Spleen (tissue), 11 donors: ENCODE results near the gene DNAJC4. TPM values are rescaled to one million over a fixed set of nuclear protein-coding genes. Genes with fewer than 3 reads are reported as not detected.

Experiments used
- DNase-seq: peaks from one replicate; pipeline ENCODE4 v3.0.0-alpha.2; 2020
- H3K27ac ChIP-seq, 8 donors: fragments of 200-600 bp; sonication (generic) in 7 of 8; 1 replicate in 4 of 8; 2 replicates in 4 of 8; pipeline versions ENCODE4 v1.5.0 to v1.8.0; 2016 to 2021; ENCODE audit warnings: inconsistent platforms in 4 of 8, mild to moderate bottlenecking in 4 of 8, moderate library complexity in 1 of 8
- H3K27me3 ChIP-seq, 7 donors: fragments of 200-600 bp; sonication (generic) in 6 of 7; replicated peaks in 1 of 7; 1 replicate in 4 of 7; 2 replicates in 3 of 7; pipeline versions ENCODE4 v1.5.0 to v1.8.0; 2016 to 2021; ENCODE audit warnings: inconsistent platforms in 3 of 7, mild to moderate bottlenecking in 1 of 7
- H3K36me3 ChIP-seq, 6 donors: fragments of 200-600 bp; sonication (generic) in 5 of 6; 1 replicate in 4 of 6; 2 replicates in 2 of 6; pipeline versions ENCODE4 v1.5.0 to v1.8.0; 2016 to 2021; ENCODE audit warnings: inconsistent platforms in 2 of 6
- H3K4me1 ChIP-seq, 6 donors: fragments of 200-600 bp; sonication (generic) in 5 of 6; 1 replicate in 3 of 6; 2 replicates in 3 of 6; pipeline versions ENCODE4 v1.5.0 to v1.8.0; 2016 to 2021; ENCODE audit warnings: inconsistent platforms in 3 of 6
- H3K4me3 ChIP-seq, 8 donors: fragments of 200-600 bp; sonication (generic) in 7 of 8; 1 replicate in 4 of 8; 2 replicates in 4 of 8; pipeline versions ENCODE4 v1.5.0 to v1.8.0; 2016 to 2021; ENCODE audit warnings: inconsistent platforms in 4 of 8, mild to moderate bottlenecking in 4 of 8, moderate library complexity in 2 of 8
- H3K9me3 ChIP-seq, 8 donors: fragments of 200-600 bp; sonication (generic) in 7 of 8; 1 replicate in 4 of 8; 2 replicates in 4 of 8; pipeline versions ENCODE4 v1.5.0 to v1.8.0; 2016 to 2021; ENCODE audit warnings: inconsistent platforms in 4 of 8
- CTCF ChIP-seq, 11 experiments: fragments of 200-600 bp in 7 of 11; fragments of 450-650 bp in 4 of 11; sonication (generic) in 4 of 11; IDR thresholded peaks in 8 of 11; conservative IDR thresholded peaks in 3 of 11; 1 replicate in 7 of 11; 2 replicates in 4 of 11; pipeline versions ENCODE4 v1.4.0 to v1.8.0; 2016 to 2021; ENCODE audit warnings: antibody characterized with exemption in 11 of 11, inconsistent platforms in 4 of 11, mild to moderate bottlenecking in 1 of 11
- POLR2A ChIP-seq, 3 donors: fragments of 450-650 bp; IDR thresholded peaks; one replicate each; pipeline ENCODE4 v1.5.1; 2017; ENCODE audit warnings: antibody characterized with exemption in 3 of 3, mild to moderate bottlenecking in 1 of 3
- POLR2AphosphoS5 ChIP-seq, 3 donors: sonication (generic); formaldehyde crosslinking; IDR thresholded peaks; one replicate each; pipeline ENCODE4 v1.5.1; 2017; ENCODE audit warnings: antibody characterized with exemption in 3 of 3
- WGBS, 5 donors: extraction: QIAGEN DNeasy Blood & Tissue Kit in 3 of 5; methylation state at CpG; one replicate each; pipeline versions ENCODE4 v1.1.5 to v1.1.7; 2013 to 2018; 5-methylcytosine and 5-hydroxymethylcytosine counted together
- intact Hi-C: fragments of 100-400 bp; cut with DNase I; formaldehyde crosslinking; loops from one replicate; pipeline ENCODE4 v1.15.0; 2023; ENCODE audit warnings: low total_unique reads
- polyA plus RNA-seq, 3 donors: library from polyadenylated mRNA; stranded (reverse); fragments of 200-250 nt; gene quantifications; one replicate each; pipeline ENCODE4 v1.2.1, GENCODE V29; 2013
- total RNA-seq, 7 donors: library from RNA; depleted of rRNA in 3 of 7; stranded (reverse); fragments of >200 nt in 3 of 7; fragmentation: NEBNext Ultra II Directional in 4 of 7; extraction: Animal tissue kit (Norgen Biotek cat#: 25700) in 4 of 7; gene quantifications; one replicate each; pipeline versions ENCODE4 v1.1.0 to v1.2.1, GENCODE V29; 2016 to 2021
- donor health status: healthy with polysubstance abuse.
- donor health status: DM: no; HTN: no; CAD: no; lungs with moderate emphysema.
- donor health status: DM: no; HTN: no; CAD: no.
- donor health status: Bipolar disorder and iron deficiency.
- donor health status: healthy.
- donor health status: DM: no; HTN: no; CAD: no.
- donor health status: DM: yes; HTN: yes; CAD: no.

Gene DNAJC4
- total and polyA plus RNA-seq, 10 donors = 28.0 to 113 (median 54.2) TPM

DNA sequence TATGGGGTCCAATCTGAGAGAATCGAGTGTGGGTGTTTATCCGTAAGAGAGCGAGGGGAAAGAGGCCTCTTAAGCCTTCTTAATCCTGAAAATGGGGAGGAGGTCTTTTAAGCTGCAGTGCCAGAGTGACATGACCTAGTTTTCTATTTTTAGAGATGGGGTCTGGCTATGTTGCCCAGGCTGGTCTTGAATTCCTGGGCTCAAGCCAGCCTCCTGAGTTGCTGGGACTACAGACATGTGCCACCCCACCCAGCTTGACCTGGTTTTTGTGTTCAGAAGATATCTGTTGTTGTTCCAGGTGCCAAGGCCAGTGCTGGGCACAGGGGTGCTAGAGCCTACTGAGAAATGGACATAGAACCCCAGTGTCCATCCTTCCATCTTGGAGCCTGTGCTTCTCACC is 52.7 kb downstream of the DNAJC4 start:
- Histone ChIP-seq H3K36me3 (peaks cover 0 to 47% (median 7%) of the 10 kb centered on the region in 6 donors), H3K9me3 (no peaks in the 10 kb centered on the region), H3K4me3 (peak overlapping the region in 2 of 8 donors; percentile 82 to 89), H3K4me1 (peaks cover 15 to 54% (median 34%) of the 10 kb centered on the region in 6 donors), H3K27ac (peak overlapping the region in 1 of 8 donors; percentile 100), H3K27me3 (no peaks in the 10 kb centered on the region)
- DNase-seq = no peak
- intact Hi-C loops = no loop called here
- no peak for TF ChIP-seq POLR2AphosphoS5 (IDR thresholded peaks at IDR 0.05)
- TF ChIP-seq CTCF (IDR thresholded peaks at IDR 0.05 in 8 of 11, conservative IDR thresholded peaks at IDR 0.05 in 3 of 11) = no peak
- no peak for TF ChIP-seq POLR2A (IDR thresholded peaks at IDR 0.05)
- WGBS, 5 donors = 84 to 96% (median 96%) methylated on average over 3 of the region's 3 CpGs

Other genes starting within 250 kb of the DNAJC4 start
- 10 to 100 TPM; 56.1 to 65.8 (median 58.8) TPM for gene OTUB1, start 244.1 kb upstream of the DNAJC4 start, total RNA-seq
- 10 to 100 TPM; 65.5 to 89.7 (median 83.5) TPM for gene OTUB1, start 244.1 kb upstream of the DNAJC4 start, polyA plus RNA-seq
- gene FLRT1, start 194.6 kb upstream of the DNAJC4 start, total RNA-seq = under 1 TPM in 5 of 7 donors, not detected in 2; 0.10 to 0.51 (median 0.17) TPM
- under 1 TPM in 2 of 3 donors, not detected in 1; 0.03 to 0.16 TPM for gene FLRT1, start 194.6 kb upstream of the DNAJC4 start, polyA plus RNA-seq
- 10 to 100 TPM in 1 of 7 donors, 1 to 10 TPM in 6; 5.1 to 10.6 (median 7.3) TPM for gene MACROD1, start 64.4 kb upstream of the DNAJC4 start, total RNA-seq
- gene MACROD1, start 64.4 kb upstream of the DNAJC4 start, polyA plus RNA-seq = 10 to 100 TPM in 2 of 3 donors, 1 to 10 TPM in 1; 7.0 to 20.3 (median 17.6) TPM
- 100 to 1,000 TPM in 2 of 7 donors, 10 to 100 TPM in 5; 61.2 to 111 (median 88.2) TPM for gene STIP1, start 44.4 kb upstream of the DNAJC4 start, total RNA-seq
- 10 to 100 TPM; 30.1 to 68.4 (median 38.8) TPM for gene STIP1, start 44.4 kb upstream of the DNAJC4 start, polyA plus RNA-seq
- gene FERMT3, start 23.8 kb upstream of the DNAJC4 start, total RNA-seq = 100 to 1,000 TPM; 129 to 248 (median 178) TPM
- 100 to 1,000 TPM; 120 to 210 (median 159) TPM for gene FERMT3, start 23.8 kb upstream of the DNAJC4 start, polyA plus RNA-seq
- 10 to 100 TPM; 34.2 to 56.3 (median 40.0) TPM for gene TRPT1, start 4.4 kb upstream of the DNAJC4 start, total RNA-seq
- 10 to 100 TPM; 57.8 to 74.0 (median 60.8) TPM for gene TRPT1, start 4.4 kb upstream of the DNAJC4 start, polyA plus RNA-seq
- gene NUDT22, start 4.3 kb upstream of the DNAJC4 start, total RNA-seq = 10 to 100 TPM; 68.1 to 88.6 (median 78.2) TPM
- gene NUDT22, start 4.3 kb upstream of the DNAJC4 start, polyA plus RNA-seq = 100 to 1,000 TPM in 1 of 3 donors, 10 to 100 TPM in 2; 61.8 to 109 (median 96.3) TPM
- 100 to 1,000 TPM in 1 of 7 donors, 10 to 100 TPM in 6; 38.3 to 103 (median 63.5) TPM for gene VEGFB, start 4.0 kb downstream of the DNAJC4 start, total RNA-seq
- 10 to 100 TPM; 81.6 to 96.9 (median 87.1) TPM for gene VEGFB, start 4.0 kb downstream of the DNAJC4 start, polyA plus RNA-seq
- gene FKBP2, start 10.5 kb downstream of the DNAJC4 start, total RNA-seq = 10 to 100 TPM; 26.9 to 98.3 (median 42.6) TPM
- 100 to 1,000 TPM in 1 of 3 donors, 10 to 100 TPM in 2; 90.8 to 104 (median 98.4) TPM for gene FKBP2, start 10.5 kb downstream of the DNAJC4 start, polyA plus RNA-seq
- gene PPP1R14B, start 16.4 kb downstream of the DNAJC4 start, total RNA-seq = 10 to 100 TPM; 47.6 to 93.9 (median 78.3) TPM
- gene PPP1R14B, start 16.4 kb downstream of the DNAJC4 start, polyA plus RNA-seq = 100 to 1,000 TPM; 139 to 190 (median 168) TPM
- 10 to 100 TPM; 20.7 to 28.3 (median 22.3) TPM for gene PLCB3, start 21.0 kb downstream of the DNAJC4 start, total RNA-seq
- gene PLCB3, start 21.0 kb downstream of the DNAJC4 start, polyA plus RNA-seq = 10 to 100 TPM in 1 of 3 donors, 1 to 10 TPM in 2; 3.8 to 11.9 (median 4.4) TPM
- 10 to 100 TPM; 27.0 to 49.3 (median 33.4) TPM for gene BAD, start 54.1 kb downstream of the DNAJC4 start, total RNA-seq
- gene BAD, start 54.1 kb downstream of the DNAJC4 start, polyA plus RNA-seq = 10 to 100 TPM; 53.9 to 67.3 (median 61.4) TPM
- gene GPR137, start 55.3 kb downstream of the DNAJC4 start, total RNA-seq = 10 to 100 TPM; 21.8 to 37.2 (median 30.2) TPM
- gene GPR137, start 55.3 kb downstream of the DNAJC4 start, polyA plus RNA-seq = 10 to 100 TPM; 13.7 to 22.8 (median 16.7) TPM
- gene KCNK4, start 60.8 kb downstream of the DNAJC4 start, total RNA-seq = under 1 TPM in 3 of 7 donors, not detected in 4; 0.35 to 0.77 (median 0.44) TPM
- gene KCNK4, start 60.8 kb downstream of the DNAJC4 start, polyA plus RNA-seq = under 1 TPM in 2 of 3 donors, not detected in 1; 0.06 to 0.09 TPM
- gene CATSPERZ, start 69.8 kb downstream of the DNAJC4 start, total RNA-seq = not detected
- gene CATSPERZ, start 69.8 kb downstream of the DNAJC4 start, polyA plus RNA-seq = under 1 TPM in 2 of 3 donors, not detected in 1; 0.09 to 0.48 TPM
- 10 to 100 TPM; 30.2 to 49.3 (median 43.7) TPM for gene ESRRA, start 75.0 kb downstream of the DNAJC4 start, total RNA-seq
- gene ESRRA, start 75.0 kb downstream of the DNAJC4 start, polyA plus RNA-seq = 10 to 100 TPM; 24.0 to 56.5 (median 34.7) TPM
- 100 to 1,000 TPM; 138 to 420 (median 158) TPM for gene TRMT112, start 87.0 kb downstream of the DNAJC4 start, total RNA-seq
- 100 to 1,000 TPM; 328 to 431 (median 350) TPM for gene TRMT112, start 87.0 kb downstream of the DNAJC4 start, polyA plus RNA-seq
- gene PRDX5, start 87.6 kb downstream of the DNAJC4 start, total RNA-seq = 100 to 1,000 TPM in 3 of 7 donors, 10 to 100 TPM in 4; 77.0 to 169 (median 95.6) TPM
- 100 to 1,000 TPM; 181 to 302 (median 237) TPM for gene PRDX5, start 87.6 kb downstream of the DNAJC4 start, polyA plus RNA-seq
- 100 to 1,000 TPM in 3 of 7 donors, 10 to 100 TPM in 4; 64.3 to 128 (median 86.6) TPM for gene CCDC88B, start 109.7 kb downstream of the DNAJC4 start, total RNA-seq
- gene CCDC88B, start 109.7 kb downstream of the DNAJC4 start, polyA plus RNA-seq = 100 to 1,000 TPM; 225 to 638 (median 623) TPM
- 10 to 100 TPM; 26.9 to 47.5 (median 38.2) TPM for gene RPS6KA4, start 128.6 kb downstream of the DNAJC4 start, total RNA-seq
- gene RPS6KA4, start 128.6 kb downstream of the DNAJC4 start, polyA plus RNA-seq = 10 to 100 TPM; 18.8 to 43.0 (median 32.3) TPM